GM06990 (cell line): ENCODE data around the gene SPEM3.
A peak's percentile ranks its signal among the peaks of the same experiment; 100 is the strongest.

Experiments
- DNase-seq: peaks from one replicate; pipeline ENCODE4 v3.0.0-alpha.2; 2011; ENCODE audit not compliant: insufficient read length; ENCODE audit errors: extremely low read depth
- H3K27me3 ChIP-seq: replicated peaks from 2 replicates; pipeline ENCODE4 v1.6.0; 2011; ENCODE audit warnings: low read length; ENCODE audit not compliant: control insufficient read depth, insufficient read depth
- H3K36me3 ChIP-seq: 2 replicates; pipeline ENCODE4 v1.5.1; 2011; ENCODE audit warnings: low read length; ENCODE audit not compliant: control insufficient read depth, insufficient read depth
- H3K4me3 ChIP-seq: replicated peaks from 2 replicates; pipeline ENCODE4 v1.5.1; 2011; ENCODE audit warnings: low read depth, mild to moderate bottlenecking, control low read depth, low read length
- TF ChIP-seq, protein P1 (sequence below): IDR thresholded peaks from 2 replicates; pipeline ENCODE4 v1.5.1; 2011; ENCODE audit warnings: low read length, control low read depth, mild to moderate bottlenecking, inconsistent platforms; ENCODE audit not compliant: insufficient read depth, poor library complexity, severe bottlenecking

The SPEM3 gene

DNA sequence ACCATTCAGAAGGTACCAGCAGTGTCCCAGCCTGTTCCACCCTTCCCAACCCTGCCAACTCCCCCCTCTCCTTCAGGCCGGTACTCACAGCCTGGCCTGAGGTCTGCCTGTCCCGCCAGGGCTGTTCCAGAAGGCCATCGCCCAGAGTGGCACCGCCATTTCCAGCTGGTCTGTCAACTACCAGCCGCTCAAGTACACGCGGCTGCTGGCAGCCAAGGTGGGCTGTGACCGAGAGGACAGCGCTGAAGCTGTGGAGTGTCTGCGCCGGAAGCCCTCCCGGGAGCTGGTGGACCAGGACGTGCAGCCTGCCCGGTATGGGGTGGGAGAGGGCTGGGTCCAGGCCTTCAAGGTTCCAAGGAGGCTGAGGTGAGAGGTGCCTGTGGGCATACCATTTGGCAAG is 13.8 kb upstream of the SPEM3 start:
- Histone ChIP-seq H3K4me3 (no peak overlapping the region), H3K27me3 (peaks cover 2% of the 10 kb centered on the region), H3K36me3 (no peaks in the 10 kb centered on the region)
- no peak for DNase-seq
- TF ChIP-seq, protein P1, sequence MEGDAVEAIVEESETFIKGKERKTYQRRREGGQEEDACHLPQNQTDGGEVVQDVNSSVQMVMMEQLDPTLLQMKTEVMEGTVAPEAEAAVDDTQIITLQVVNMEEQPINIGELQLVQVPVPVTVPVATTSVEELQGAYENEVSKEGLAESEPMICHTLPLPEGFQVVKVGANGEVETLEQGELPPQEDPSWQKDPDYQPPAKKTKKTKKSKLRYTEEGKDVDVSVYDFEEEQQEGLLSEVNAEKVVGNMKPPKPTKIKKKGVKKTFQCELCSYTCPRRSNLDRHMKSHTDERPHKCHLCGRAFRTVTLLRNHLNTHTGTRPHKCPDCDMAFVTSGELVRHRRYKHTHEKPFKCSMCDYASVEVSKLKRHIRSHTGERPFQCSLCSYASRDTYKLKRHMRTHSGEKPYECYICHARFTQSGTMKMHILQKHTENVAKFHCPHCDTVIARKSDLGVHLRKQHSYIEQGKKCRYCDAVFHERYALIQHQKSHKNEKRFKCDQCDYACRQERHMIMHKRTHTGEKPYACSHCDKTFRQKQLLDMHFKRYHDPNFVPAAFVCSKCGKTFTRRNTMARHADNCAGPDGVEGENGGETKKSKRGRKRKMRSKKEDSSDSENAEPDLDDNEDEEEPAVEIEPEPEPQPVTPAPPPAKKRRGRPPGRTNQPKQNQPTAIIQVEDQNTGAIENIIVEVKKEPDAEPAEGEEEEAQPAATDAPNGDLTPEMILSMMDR: no peak

DNA sequence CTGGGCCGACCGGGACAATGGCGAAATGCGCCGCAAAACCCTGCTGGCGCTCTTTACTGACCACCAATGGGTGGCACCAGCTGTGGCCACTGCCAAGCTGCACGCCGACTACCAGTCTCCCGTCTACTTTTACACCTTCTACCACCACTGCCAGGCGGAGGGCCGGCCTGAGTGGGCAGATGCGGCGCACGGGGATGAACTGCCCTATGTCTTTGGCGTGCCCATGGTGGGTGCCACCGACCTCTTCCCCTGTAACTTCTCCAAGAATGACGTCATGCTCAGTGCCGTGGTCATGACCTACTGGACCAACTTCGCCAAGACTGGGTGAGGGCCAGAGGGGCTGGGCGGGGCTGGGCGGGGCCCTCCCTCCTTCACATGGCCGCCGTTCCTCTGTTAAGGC is 12.9 kb upstream of the SPEM3 start:
- TF ChIP-seq, protein P1: no peak
- Histone ChIP-seq H3K27me3 (peaks cover 2% of the 10 kb centered on the region; the same call in 1 of the 2 replicates), H3K36me3 (no peaks in the 10 kb centered on the region), H3K4me3 (no peak overlapping the region)
- no peak for DNase-seq

DNA sequence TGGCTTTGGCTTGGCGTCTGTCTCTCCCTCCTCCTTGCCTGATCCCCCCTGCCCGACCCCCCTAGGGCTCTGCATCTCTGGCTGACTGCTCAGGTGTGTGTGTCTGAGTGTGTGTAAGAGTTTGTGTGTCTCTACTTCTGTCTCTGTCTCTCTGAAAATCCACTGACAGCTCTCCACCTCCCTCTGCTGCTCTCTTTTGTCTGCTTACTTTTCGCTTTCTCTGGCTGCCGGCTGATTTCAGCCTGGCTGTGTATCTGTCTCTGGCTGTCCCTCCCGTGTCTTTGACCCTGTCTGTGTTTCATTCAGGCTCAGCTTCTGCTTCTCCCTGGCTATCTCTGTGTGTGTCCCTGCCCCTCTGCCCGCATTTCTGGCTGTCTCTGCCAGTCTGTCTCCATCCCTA is 12.3 kb upstream of the SPEM3 start:
- Histone ChIP-seq H3K36me3 (no peaks in the 10 kb centered on the region), H3K4me3 (no peak overlapping the region), H3K27me3 (peaks cover 2% of the 10 kb centered on the region; the same call in 1 of the 2 replicates)
- TF ChIP-seq, protein P1: peak; percentile 6
- no peak for DNase-seq

DNA sequence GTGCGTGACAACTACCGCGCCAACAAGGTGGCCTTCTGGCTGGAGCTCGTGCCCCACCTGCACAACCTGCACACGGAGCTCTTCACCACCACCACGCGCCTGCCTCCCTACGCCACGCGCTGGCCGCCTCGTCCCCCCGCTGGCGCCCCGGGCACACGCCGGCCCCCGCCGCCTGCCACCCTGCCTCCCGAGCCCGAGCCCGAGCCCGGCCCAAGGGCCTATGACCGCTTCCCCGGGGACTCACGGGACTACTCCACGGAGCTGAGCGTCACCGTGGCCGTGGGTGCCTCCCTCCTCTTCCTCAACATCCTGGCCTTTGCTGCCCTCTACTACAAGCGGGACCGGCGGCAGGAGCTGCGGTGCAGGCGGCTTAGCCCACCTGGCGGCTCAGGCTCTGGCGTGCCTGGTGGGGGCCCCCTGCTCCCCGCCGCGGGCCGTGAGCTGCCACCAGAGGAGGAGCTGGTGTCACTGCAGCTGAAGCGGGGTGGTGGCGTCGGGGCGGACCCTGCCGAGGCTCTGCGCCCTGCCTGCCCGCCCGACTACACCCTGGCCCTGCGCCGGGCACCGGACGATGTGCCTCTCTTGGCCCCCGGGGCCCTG is 11.5 kb upstream of the SPEM3 start:
- H3K36me3 ChIP-seq: no peaks in the 10 kb centered on the region
- no peak for DNase-seq
- H3K4me3 ChIP-seq: no peak overlapping the region
- TF ChIP-seq, protein P1: no peak
- H3K27me3 ChIP-seq: peaks cover 2% of the 10 kb centered on the region; the same call in 1 of the 2 replicates

DNA sequence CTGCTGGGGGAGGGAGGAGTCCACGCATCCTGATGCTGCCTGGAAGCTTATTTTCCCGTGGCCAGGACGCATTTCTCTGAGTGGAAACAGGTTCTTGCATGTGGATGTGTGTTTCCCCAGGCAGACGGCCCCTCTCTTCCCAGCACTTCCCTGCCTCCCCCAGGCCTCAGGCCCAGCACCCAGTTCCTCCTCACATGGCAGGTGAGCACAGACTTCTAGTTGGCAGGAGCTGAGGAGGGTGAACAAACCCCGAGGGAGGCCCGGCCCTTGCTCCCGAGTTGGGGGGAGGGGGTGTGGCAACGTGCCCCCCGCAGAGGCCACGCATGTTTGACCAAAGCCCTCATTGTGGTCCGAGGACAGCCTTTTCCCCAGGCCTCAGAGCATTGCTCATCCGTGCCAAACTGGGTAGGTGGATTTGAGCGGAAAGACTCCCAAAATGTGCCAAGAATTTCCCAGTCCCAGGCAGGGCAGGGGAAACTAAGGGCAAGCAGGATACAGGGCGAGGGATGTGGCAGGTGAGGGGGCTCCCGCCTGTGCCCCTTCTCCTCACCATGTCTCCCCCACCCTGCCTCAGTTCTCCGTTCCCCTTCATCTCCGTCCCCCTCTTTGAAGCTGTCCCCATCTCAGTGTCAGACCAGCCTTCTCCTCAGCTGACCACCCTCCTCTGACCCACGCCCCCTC is 10.0 kb upstream of the SPEM3 start:
- H3K36me3 ChIP-seq: no peaks in the 10 kb centered on the region
- TF ChIP-seq, protein P1: no peak
- DNase-seq: no peak
- no peak overlapping the region for H3K4me3 ChIP-seq
- H3K27me3 ChIP-seq: peaks cover 2% of the 10 kb centered on the region; the same call in 1 of the 2 replicates
